Mucosa of rectum (tissue), 2 donors: ENCODE results near the gene MTUS2.

Source experiments
- H3K27ac ChIP-seq, 2 donors: one replicate each; pipeline ENCODE4 v1.7.0; 2013; ENCODE audit warnings: inconsistent platforms in 2 of 2, low read depth in 2 of 2, low read length in 2 of 2
- H3K27me3 ChIP-seq, 2 donors: one replicate each; pipeline ENCODE4 v1.7.0; 2013; ENCODE audit warnings: low read length in 2 of 2; ENCODE audit not compliant: control insufficient read depth in 2 of 2, insufficient read depth in 2 of 2
- H3K36me3 ChIP-seq, 2 donors: one replicate each; pipeline ENCODE4 v1.7.0; 2013; ENCODE audit warnings: low read length in 2 of 2; ENCODE audit not compliant: control insufficient read depth in 2 of 2, insufficient read depth in 2 of 2
- H3K4me1 ChIP-seq, 2 donors: one replicate each; pipeline ENCODE4 v1.7.0; 2013; ENCODE audit warnings: low read length in 2 of 2, mild to moderate bottlenecking in 1 of 2; ENCODE audit not compliant: control insufficient read depth in 2 of 2, insufficient read depth in 2 of 2
- H3K4me3 ChIP-seq, 2 donors: one replicate each; pipeline ENCODE4 v1.7.0; 2013; ENCODE audit warnings: low read length in 2 of 2
- H3K9ac ChIP-seq, 2 donors: one replicate each; pipeline ENCODE4 v1.7.0; 2013; ENCODE audit warnings: low read length in 2 of 2, low read depth in 1 of 2, mild to moderate bottlenecking in 1 of 2
- H3K9me3 ChIP-seq, 2 donors: one replicate each; pipeline ENCODE4 v1.7.0; 2013; ENCODE audit warnings: low read length in 2 of 2; ENCODE audit not compliant: control insufficient read depth in 2 of 2
- donor health status: healthy.
- donor health status: Normal muscosa, but diverticular disease.

Gene MTUS2

GRCh38 chr13:29546662-29547061 is 726.5 kb downstream of the MTUS2 start:
- Histone ChIP-seq H3K36me3 (peaks cover 3 to 11% of the 10 kb centered on the region in 2 donors), H3K9ac (no peak overlapping the region), H3K27me3 (no peaks in the 10 kb centered on the region), H3K4me1 (peaks cover 7 to 14% of the 10 kb centered on the region in 2 donors), H3K4me3 (no peak overlapping the region), H3K27ac (no peak overlapping the region), H3K9me3 (no peaks in the 10 kb centered on the region)

DNA sequence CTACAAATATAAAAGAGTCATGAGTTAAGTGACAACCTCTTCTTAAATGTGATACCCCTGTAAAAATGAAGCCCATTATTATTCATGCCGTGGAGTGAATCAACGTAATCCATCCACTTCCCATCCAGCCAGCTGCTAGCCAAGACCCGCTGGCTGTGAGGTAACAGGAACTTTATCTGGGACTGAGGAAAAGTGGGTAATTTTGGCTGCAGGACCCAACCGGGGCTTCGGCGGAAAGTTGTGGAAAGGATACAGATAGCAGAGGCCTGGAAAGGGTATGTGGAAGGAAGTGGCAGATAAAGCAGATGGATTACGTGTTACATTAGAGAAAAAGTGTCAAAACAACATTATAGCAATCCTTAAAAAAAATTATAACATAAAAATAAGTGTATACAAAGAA is 727.0 kb downstream of the MTUS2 start:
- Histone ChIP-seq H3K4me1 (peaks cover 7 to 14% of the 10 kb centered on the region in 2 donors), H3K9ac (no peak overlapping the region), H3K27me3 (no peaks in the 10 kb centered on the region), H3K9me3 (no peaks in the 10 kb centered on the region), H3K27ac (no peak overlapping the region), H3K4me3 (no peak overlapping the region), H3K36me3 (peaks cover 3 to 11% of the 10 kb centered on the region in 2 donors)

- peak overlapping the region in 1 of 2 donors; percentile 30 for H3K9ac ChIP-seq
- H3K4me1 ChIP-seq = peaks cover 7 to 14% of the 10 kb centered on the region in 2 donors
- H3K9me3 ChIP-seq = no peaks in the 10 kb centered on the region
- H3K27ac ChIP-seq = peak overlapping the region; percentile 53 to 77
- no peaks in the 10 kb centered on the region for H3K27me3 ChIP-seq
- H3K4me3 ChIP-seq = peak overlapping the region; percentile 45 to 49
- H3K36me3 ChIP-seq = peaks cover 13 to 14% of the 10 kb centered on the region in 2 donors
Measured at GRCh38 chr13:29548722-29549121, 728.6 kb downstream of the MTUS2 start.

GRCh38 chr13:29550430-29550988 is 730.4 kb downstream of the MTUS2 start:
- H3K27me3 ChIP-seq = no peaks in the 10 kb centered on the region

GRCh38 chr13:29551214-29551613 is 731.1 kb downstream of the MTUS2 start:
- no peak overlapping the region for H3K4me3 ChIP-seq
- peaks cover 9 to 15% of the 10 kb centered on the region in 2 donors for H3K36me3 ChIP-seq
- H3K27me3 ChIP-seq = no peaks in the 10 kb centered on the region
- no peak overlapping the region for H3K27ac ChIP-seq
- H3K4me1 ChIP-seq = peaks cover 7 to 14% of the 10 kb centered on the region in 2 donors
- no peak overlapping the region for H3K9ac ChIP-seq
- H3K9me3 ChIP-seq = no peaks in the 10 kb centered on the region

More at GRCh38 chr13:29550430-29550988, 730.4 kb downstream of the MTUS2 start:
- H3K36me3 ChIP-seq = peaks cover 13 to 15% of the 10 kb centered on the region in 2 donors
- no peak overlapping the region for H3K27ac ChIP-seq
- H3K9ac ChIP-seq = no peak overlapping the region
- peaks cover 7 to 14% of the 10 kb centered on the region in 2 donors for H3K4me1 ChIP-seq
- H3K9me3 ChIP-seq = no peaks in the 10 kb centered on the region
- H3K4me3 ChIP-seq = no peak overlapping the region
